Astrocyte of the spinal cord (primary cell): ENCODE results near the gene AP3B1.

ENCODE experiments used
- DNase-seq: peaks from one replicate; pipeline ENCODE4 v3.0.0; 2011; ENCODE audit warnings: low read depth, low spot score
- H3K4me3 ChIP-seq: 2 replicates; pipeline ENCODE4 v1.5.1; 2011; ENCODE audit warnings: low read depth, mild to moderate bottlenecking, low read length, moderate library complexity
- in situ Hi-C: cut with HindIII; loops from 2 replicates; pipeline ENCODE4 v1.10.0; 2017; ENCODE audit warnings: low sequenced_read_pairs
- TF ChIP-seq, protein P1 (sequence below): IDR thresholded peaks from 2 replicates; pipeline ENCODE4 v1.5.1; 2012; ENCODE audit warnings: low read depth, mild to moderate bottlenecking, low read length, inconsistent platforms

The AP3B1 gene

DNA sequence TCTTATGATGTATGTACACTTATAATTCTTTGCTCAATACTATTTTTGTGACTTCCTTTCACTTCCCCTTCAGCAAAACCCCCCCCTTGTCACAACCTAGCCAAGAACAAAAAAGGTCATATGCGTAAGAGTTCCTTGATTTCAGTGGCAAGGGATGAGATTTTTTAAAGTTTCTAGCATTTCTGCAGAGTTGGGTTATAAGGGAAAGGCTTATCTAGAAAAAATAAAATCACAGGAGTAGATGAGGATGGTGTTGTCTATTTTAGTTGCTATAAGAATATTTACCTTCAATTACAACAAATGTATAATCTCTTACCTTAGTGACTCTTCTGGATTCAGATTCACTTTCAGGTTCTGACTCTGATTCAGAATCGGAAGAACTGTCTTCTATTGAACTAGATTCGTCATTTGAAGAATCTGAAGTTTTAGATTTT, 184.6 kb downstream of the AP3B1 start:
- no peak overlapping the region for H3K4me3 ChIP-seq
- in situ Hi-C loops = no loop called here
- TF ChIP-seq, protein P1, sequence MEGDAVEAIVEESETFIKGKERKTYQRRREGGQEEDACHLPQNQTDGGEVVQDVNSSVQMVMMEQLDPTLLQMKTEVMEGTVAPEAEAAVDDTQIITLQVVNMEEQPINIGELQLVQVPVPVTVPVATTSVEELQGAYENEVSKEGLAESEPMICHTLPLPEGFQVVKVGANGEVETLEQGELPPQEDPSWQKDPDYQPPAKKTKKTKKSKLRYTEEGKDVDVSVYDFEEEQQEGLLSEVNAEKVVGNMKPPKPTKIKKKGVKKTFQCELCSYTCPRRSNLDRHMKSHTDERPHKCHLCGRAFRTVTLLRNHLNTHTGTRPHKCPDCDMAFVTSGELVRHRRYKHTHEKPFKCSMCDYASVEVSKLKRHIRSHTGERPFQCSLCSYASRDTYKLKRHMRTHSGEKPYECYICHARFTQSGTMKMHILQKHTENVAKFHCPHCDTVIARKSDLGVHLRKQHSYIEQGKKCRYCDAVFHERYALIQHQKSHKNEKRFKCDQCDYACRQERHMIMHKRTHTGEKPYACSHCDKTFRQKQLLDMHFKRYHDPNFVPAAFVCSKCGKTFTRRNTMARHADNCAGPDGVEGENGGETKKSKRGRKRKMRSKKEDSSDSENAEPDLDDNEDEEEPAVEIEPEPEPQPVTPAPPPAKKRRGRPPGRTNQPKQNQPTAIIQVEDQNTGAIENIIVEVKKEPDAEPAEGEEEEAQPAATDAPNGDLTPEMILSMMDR = no peak
- DNase-seq = no peak

DNA sequence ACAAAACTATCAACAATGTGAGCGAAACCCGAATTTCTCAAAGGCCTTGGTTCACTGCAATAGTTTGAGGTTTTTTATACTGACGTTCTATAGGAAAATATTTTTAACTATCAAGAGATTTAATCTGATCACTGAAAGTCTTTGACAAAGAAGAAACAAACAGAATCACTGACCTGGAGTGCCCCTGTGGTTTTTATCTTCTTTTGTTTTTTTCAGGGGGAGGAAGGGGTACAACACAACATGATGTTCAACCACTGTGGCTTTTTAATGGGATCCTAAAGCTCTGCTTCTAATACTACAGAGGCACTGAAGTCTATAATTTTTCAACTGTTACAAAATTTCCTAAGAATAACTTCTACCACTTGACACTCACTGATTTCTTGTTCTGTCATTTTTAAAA, 185.9 kb downstream of the AP3B1 start:
- in situ Hi-C loops = no loop called here
- H3K4me3 ChIP-seq = no peak overlapping the region
- DNase-seq = no peak
- TF ChIP-seq, protein P1 = no peak

DNA sequence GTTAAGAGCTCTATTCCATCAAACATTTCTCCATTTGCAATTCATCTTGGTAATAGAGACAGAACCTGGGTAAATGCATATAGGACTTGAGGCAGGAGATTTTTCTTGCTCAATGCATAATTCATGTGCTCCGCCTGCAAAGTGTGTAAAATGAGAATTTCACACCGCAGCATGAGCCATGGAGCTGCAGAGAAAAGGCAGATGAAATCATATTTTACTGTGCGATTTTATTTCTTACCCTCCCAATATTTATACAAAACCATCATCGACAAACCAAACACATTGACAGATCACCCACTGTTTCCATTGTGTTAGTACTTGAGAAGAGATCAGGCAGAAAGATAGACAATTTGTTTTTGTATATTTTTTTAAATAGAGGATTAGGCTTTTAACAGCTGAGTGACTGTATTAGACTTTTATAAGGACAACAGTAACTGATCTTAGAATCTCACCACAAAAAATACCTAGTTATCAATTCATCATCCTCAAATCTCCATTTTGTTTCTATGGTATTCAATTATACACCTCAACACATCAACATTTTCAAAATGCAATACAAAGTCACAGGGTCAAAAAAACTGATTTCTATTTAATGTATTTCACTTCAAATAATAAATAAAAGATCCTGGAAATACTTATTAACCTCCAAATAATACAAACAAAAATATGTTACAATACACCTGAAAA, 191.1 kb downstream of the AP3B1 start:
- no peak overlapping the region for H3K4me3 ChIP-seq
- no peak for DNase-seq
- in situ Hi-C loops = no loop called here
- TF ChIP-seq, protein P1 = no peak

DNA sequence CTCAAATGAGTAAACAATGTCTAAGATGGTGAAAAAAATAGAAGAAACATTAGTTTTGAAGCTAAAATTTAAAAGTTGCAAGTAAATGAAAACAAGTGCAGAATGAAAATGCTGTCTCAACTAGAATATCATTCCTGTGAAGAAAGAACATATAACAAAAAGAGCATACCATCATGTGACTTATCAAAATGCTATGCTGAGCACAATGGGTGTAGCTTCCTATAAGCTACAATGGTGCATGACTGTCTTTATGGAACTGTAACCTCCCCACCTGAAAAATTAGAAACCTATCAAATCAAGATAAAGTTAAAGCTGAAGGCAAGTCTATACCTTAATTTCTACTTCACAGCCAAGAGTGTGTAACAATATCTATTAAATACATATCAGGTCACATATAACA, 192.0 kb downstream of the AP3B1 start:
- H3K4me3 ChIP-seq = no peak overlapping the region
- DNase-seq = no peak
- in situ Hi-C loops = no loop called here
- TF ChIP-seq, protein P1 = no peak

DNA sequence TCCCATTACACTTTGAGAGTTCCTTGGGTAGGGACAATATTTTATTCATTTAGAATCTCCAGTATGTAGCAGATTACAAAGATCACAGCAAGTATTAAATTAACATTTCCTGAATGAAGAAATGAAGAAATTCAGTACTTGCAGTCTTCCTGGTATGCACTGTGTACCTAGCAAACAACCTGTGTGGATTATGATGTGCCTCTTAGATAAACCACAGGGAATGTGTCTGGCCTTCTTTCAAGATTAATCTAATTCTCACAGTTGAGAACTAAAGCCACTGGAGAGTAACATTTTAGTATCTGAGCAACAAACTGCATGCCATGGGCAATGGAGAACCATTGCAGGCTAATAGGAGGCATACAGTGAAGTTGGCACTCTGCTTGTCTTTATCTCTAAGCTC, 199.4 kb downstream of the AP3B1 start:
- in situ Hi-C loops = no loop called here
- DNase-seq = no peak
- H3K4me3 ChIP-seq = no peak overlapping the region
- TF ChIP-seq, protein P1 = no peak

DNA sequence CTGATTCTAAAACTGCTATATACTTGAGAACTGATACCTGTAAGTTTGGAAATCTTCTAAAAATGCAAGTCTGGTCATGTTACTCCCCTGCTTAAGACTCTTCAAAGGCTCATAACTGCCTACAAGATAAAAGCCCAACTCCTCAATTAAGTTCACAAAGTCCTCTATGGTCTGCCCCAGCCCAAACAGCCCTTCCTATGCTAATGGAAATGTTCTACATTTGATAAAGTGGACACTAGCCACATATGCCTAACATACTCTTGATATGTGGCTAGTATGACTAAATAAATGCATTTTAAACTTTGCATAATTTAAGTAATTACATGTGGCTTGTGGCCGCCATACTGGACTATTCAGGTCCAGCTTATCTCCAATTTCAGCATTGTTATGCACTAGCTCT, 204.5 kb downstream of the AP3B1 start:
- DNase-seq = no peak
- TF ChIP-seq, protein P1 = no peak
- no peak overlapping the region for H3K4me3 ChIP-seq
- in situ Hi-C loops = no loop called here
